Left renal pelvis (tissue), 4 donors: Measurements from ENCODE around the gene APCDD1. TPM values are rescaled to one million over a fixed set of nuclear protein-coding genes. Genes with fewer than 3 reads are reported as not detected.

Source experiments
- DNase-seq, 4 donors: peaks; one replicate each; pipeline ENCODE4 v3.0.0-alpha.2; 2013; ENCODE audit warnings: low read depth in 4 of 4, low spot score in 3 of 4
- polyA plus RNA-seq, 4 donors: library from polyadenylated mRNA; unstranded; fragments of 120-200 nt; gene quantifications; one replicate each; pipeline ENCODE4 v1.2.1, GENCODE V29; 2013; ENCODE audit not compliant: insufficient read length in 4 of 4

Gene APCDD1
- 100 to 1,000 TPM in 3 of 4 donors, 10 to 100 TPM in 1; 93.6 to 148 (median 104) TPM for polyA plus RNA-seq

DNA sequence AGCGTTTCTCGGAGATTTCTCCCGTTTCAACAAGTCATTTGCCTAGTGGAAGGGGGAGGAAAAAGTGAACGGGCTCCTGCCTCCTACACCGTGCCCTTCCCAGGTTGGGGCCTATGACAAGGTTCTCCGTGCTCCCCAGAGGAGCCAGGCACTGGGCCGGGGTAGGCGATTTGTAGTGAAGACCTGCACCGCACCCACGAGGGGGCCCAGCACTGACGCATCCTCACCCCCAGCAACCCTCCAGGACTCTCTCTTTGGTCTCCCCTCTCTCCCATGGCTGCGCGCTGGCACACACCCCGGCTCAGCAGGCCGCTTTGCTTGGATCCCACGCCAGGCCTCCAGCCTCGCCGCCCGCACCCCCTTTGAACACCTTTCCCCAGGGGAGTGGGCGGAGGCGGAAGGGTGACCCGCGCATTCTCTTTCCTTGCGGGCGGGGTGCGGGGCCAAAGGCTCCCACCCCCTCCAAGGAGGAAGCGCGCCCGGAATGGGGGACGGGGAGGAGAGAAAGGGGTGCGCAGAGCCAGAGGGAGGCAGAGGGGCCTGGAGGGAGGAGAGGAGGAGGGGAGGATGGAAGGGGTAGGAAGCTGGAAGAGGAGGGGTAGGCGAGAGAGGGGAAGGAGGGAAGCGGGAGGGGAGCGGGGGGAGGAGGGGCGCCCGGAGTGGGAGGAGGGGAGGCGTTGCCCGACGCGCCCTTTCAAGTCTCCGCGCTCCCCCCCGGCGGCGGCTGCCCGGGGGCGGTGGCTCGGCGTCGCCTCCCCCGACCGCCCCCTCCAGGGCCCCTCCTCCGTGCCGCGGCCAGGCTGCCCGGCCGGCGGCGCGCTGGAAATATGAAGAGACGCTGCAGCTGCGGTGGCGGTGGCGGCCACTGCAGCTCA, at the start of gene APCDD1:
Gene APCDD1, plus strand, starts transcription at position 830 of the 875 bp plus-strand sequence. CDS start 347 bp downstream, outside the sequence.
- DNase-seq: peak; percentile 54 to 73 (median 71)

DNA sequence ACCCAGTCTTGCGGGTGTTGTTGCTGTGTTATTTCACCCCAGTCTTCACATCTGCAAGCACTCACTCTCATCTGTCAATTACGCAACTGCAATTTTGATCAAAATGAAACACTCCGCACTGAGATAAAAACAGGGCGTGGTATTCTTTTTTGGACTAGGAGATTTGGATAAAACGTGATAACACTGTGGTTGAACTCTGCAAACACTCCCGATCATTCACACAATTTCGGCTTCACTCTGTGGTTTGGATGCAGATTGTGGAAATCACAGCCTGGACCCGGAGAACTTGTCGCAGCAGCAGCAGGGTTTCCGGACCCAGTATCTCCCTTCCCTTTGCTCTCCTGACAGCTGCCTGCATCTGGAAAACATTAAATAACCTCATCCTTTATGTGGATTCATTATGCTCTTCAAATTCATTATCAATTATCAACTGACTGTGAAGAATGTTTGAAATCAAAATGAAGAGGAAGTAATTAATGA, 49.4 kb upstream of the APCDD1 start:
- no peak for DNase-seq

DNA sequence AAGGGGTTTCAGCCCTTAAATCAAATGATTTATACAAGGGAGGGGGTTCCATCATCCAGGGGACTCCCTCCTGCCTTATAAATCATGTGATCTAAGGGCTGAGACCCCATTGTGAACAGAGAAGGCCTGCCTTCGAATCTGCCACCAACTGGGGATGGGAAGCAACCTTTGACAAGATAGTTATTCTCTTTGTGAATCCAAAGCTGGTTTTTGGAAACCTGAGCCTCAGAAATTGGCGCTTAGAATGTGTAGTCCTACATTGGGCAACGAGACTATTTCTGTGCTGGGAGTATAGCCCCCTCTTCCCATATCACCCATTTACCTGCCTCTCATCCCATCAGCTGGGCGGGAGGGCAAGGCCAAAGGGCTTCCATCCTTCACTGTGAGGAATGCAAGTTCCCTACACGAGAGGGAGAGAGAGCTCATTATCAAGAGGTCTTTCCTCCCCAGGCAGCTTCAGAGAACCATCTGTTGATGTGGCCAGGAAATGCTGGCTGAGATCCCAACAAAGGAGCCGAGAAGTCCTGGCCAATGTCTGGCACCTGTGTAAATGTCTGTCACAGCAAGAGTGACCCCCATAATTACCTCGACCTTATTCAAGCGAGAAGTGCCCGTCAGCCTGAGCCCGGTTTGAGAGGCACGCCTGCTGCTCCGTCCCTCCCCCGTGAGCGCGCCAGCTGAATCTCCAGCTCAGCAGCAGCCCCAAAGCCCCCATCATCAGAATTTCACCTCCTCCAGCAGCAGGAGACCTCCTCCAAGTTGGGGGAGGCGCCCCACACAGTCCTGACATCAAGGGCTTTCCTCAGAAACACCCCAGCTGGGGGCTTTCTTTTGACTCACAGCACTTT, 48.4 kb upstream of the APCDD1 start:
- peak in 3 of 4 donors; percentile 32 to 41 (median 41) for DNase-seq

GRCh38 chr18:10408131-10408530, 46.3 kb upstream of the APCDD1 start:
- no peak for DNase-seq

DNA sequence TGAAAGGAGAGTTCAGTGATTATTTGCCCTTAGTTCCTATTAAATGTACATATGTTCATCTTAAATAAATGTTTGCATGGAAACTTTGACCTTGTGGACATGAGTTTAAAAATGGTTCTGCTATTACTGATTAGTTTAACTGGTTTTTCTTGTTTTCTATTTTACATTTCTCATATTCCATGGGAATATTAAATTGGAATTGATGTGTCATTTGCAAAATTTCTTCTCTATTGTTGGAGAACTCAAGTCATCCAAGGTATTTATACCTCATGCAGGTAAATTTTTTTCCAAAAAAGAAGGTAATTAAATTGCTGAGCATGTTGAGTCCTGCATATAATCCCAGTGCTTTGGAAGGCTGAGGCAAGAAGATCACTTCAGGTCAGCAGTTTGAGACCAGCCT, 45.4 kb upstream of the APCDD1 start:
- no peak for DNase-seq

GRCh38 chr18:10410472-10411308, 43.7 kb upstream of the APCDD1 start:
- no peak for DNase-seq

GRCh38 chr18:10412933-10413332, 41.5 kb upstream of the APCDD1 start:
- DNase-seq: no peak

GRCh38 chr18:10413722-10414121, 40.7 kb upstream of the APCDD1 start:
- no peak for DNase-seq

DNA sequence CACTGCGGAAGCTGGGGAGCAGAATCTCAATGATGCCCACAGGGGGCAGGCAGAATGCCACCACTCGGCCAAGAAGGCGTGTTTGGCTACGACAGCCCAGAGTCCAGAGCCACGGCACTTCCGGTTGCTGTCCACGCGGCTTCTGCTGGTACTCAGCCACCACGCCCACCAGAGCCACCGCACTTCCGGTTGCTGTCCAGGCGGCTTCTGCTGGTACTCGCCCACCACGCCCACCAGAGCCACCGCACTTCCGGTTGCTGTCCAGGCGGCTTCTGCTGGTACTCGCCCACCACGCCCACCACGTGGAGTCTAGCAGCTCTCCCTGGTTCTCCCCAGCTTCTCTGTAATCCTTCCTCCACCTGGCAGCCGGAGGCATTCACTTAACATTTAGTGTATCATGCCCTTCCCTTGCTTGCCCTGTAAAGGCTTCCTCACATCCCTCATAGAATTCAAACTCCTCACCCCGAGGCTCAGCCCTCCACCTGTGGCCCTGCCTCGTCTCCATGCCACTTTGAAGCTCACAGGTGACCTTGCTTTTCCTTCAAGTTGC, 40.1 kb upstream of the APCDD1 start:
- DNase-seq: no peak

DNA sequence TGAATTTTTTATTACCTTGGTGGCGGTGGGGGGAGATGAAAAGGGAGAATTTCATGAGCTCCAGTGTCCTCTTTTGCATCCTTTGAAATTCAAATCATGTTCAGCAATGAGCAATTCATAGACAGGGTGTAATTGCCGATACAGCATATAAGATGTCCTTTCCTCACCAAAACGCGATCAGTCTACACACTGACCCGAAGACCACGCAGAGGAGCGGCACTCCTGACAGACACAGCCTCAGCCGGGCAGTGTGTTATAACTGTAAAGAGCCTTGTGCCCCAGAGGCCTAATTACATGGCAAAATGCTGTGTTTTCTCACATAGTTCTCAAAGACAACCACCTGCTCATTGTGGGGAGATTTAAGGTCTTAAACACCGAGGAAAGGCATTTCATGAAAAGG, 38.4 kb upstream of the APCDD1 start:
- DNase-seq: no peak

DNA sequence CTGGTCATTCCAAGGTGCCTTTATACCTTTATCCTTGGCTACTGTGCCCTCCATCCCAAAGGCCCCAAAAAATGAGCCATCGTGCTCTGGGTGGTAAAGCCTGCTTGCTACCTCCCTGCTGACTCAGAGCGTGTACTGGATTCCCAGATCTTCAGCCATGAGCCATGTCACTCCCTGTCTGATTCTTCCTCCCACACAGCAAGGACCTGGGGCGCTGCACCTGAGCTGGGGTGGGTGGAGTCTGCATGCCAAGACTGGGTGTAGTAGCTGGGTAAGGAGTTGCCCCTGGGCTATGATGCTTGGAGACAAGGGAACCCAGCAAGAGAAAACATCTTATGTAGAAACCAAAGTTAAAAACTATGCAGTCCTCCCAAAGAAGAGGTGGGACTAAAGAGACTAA, 37.2 kb upstream of the APCDD1 start:
- no peak for DNase-seq

DNA sequence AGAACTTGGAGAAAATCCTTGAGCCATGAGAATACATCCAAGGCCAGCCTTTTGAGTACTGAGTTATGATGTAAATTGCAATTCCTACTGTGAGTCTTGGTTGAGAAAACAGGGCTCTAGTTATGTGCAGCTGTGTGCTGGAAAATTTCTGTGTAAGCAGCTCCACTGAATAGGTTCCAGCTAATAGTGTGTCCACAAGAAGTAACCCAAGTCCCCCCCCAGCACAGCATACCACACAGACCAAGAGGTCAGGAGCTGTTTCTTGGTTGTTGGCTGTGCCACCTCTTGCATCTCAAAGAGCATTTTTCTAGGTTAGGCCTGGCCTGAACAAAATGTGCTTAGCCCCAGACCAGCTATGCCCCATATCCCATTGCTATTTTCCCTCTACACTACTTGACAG, 36.8 kb upstream of the APCDD1 start:
- no peak for DNase-seq

DNA sequence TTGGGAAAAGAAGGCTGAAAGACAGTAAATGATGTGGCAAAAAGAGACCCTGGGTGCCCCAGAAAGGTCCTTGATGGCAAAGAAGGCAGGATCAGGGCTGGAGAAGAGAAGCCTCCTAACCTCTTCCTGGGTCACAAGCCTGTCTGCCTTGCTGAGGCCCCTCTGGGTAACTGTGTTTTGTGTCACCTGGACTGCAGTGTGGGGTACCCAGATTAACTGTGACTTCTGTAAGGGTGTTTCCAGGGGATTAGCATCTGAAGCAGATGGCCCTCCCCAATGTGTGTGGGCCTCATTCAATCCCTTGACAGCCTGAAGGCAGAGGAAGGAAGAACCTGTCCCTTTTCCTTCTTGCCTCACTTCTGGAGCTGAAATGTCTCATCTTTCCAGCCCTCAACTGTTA, 35.6 kb upstream of the APCDD1 start:
- no peak for DNase-seq

DNA sequence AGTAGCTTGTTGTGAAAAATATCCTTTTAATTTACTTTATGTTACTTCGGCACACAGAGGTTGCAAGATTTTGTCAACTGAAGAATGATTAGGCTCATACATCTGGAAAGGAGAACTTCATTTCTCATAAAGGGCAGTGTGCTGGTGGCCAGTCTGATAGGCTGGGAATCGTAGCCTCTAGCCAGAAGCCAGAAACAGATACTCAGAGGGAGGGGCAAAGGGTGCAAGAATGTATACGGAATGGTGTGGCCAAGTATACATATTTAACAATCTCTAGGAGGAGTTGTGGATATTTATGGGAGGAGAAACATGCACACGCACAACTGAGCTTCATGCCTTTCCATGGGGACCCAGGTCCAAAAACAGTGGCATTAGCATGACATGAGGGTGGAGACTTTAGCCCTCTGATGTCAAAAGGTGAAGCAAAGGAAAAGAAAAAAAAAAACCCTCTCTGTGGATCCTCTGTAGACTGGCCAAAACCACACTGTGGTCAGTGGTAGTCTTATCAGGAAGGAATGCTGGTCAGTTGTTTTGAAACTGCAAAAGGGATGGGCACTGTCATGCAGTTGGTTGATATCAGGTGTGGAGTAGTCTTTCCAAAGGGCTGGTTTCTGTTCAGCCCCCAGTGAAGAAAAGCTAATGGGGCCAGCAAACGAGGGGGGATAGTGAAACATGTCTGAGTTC, 34.9 kb upstream of the APCDD1 start:
- DNase-seq: no peak

GRCh38 chr18:10420561-10421352, 33.7 kb upstream of the APCDD1 start:
- no peak for DNase-seq

- no peak for DNase-seq
Measured at GRCh38 chr18:10421859-10422258, 32.6 kb upstream of the APCDD1 start.

DNA sequence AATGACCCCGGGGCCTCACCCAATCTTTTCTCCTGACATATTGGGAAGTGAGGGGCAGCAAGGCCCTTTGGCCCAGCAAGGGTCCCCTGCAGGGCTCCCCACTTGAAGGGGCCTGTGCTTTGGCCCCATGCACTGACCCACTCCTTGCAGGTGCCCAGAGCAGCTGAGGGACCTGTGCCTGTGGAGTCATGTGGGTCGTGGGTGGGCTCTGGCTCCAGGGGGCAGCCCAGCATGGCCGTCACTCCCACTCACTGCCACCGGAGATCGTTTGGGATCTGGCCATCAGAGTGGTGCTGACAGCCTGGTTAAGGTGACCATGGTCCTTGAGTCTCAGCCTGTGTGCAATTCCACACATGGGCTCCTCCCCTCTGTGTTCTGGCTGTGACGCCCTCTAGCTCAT, 31.7 kb upstream of the APCDD1 start:
- DNase-seq: no peak

DNA sequence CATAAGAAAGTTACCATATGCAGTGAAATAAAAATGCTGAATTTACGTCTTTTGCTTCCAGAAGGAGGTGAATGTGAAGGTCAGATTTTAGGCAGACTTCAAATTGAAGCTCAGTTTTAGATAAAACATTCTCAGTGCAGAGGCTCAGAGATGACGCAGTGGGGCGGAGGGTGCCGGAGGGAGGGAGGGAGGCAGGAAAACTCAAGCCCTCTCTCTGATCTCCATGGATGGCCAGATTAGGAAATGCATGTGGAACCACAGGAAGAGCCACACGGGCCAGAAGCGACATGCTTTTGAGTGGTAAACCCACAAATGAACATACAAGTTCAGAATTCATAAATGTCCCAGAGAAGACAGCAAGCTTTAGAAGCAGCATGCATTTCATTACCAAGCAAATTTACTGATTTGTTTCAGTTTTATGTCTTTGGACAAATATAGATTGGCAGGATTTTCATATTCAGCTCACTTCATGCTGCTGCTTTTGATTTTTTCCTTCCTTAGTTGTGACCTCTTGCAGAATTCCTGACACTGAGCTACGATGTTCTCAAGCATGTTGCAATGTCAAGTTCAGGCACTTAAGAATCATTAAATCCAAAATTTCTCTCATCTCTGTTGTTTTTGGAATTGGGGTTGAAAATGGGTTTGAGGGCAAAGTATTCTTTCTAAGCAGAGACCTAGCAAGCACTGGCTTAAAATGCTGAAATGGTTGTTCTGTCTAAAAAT, 29.7 kb upstream of the APCDD1 start:
- no peak for DNase-seq
